NCI-H146 treated with DMSO at 0.1 percent for 48 hours (cell line): ENCODE results near the gene ARHGEF16.

Experiments
- DNase-seq: peaks from one replicate; lab custom pipeline; 2025; ENCODE audit not compliant: unreplicated experiment; lab: John Stamatoyannopoulos, UW

The ARHGEF16 gene

DNA sequence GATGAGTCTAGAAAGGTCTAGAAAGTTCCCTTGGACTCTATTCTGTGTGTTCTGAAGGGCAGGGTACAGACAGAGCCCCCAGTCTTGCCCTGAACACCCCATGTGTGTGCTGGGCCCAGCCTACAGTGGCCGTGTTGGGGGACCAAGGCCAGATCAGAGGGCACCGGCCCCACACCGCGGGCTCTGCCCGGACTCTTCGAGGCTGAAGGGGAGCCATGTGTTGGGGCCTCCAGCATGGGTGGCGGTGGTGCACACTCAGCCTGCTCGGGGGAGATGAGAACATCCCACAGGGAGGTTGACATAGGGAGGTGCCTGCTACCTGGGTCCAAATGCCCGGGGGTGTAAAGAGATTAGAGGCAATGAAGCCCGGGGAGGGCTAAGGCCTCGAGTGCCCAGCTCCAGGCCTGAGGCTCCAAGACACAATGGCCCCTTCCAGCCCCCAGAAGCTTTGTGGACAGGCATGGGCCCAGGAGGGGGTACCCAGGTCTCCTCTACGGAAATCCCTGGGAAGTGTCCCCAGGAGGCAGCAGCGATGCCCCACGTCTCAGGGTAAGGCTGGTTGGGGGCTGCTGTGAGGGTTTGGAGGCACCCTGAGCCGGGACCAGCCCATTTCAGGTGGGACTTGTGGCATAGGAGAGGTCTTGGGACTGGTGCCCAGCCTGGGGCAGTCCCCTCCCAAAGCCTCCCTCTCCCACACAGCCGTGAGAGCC lies 12.1 kb downstream of the ARHGEF16 start:
- DNase-seq, result no peak

DNA sequence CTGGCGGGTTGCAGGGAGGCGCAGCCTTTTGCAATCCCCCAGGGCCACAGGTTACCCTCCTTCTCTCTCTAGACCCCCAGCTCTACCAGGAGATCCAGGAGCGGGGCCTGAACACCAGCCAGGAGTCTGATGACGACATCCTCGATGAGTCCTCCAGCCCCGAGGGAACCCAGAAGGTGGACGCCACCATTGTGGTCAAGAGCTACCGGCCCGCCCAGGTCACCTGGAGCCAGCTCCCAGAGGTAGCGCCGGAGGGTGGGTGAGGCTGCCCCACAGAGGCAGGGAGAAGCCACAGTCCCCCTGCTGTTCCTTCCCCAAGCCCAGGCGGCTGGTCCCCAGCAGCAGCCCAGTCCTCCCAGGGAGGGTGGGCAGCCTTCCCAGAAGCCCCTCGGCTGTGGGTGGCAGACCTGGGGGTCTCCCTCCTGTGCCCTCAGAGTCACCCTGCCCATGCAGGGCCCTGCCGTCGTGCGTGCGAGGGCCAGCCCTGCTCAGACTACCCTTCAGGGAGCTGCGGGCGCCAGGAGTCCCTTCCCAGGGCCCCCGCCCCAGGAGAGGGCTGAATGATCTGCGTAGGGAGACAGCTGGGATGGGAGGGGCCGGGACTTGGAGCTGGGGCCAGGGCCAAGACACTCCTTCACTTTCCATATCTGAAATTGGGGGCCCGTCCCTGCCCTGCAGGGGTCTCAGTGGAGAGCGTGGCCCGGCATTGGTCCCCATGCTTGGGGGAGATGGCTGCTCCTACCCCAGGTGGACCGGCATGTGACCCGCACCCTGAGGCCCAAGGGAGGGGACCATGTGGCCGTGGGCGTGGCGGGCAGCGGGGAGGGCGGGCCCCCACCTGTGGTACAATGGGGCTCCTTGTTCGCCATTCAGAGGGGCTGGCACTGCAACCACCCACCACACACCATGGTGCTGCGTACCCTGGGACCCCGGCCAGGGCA lies 12.9 kb downstream of the ARHGEF16 start:
- no peak for DNase-seq

DNA sequence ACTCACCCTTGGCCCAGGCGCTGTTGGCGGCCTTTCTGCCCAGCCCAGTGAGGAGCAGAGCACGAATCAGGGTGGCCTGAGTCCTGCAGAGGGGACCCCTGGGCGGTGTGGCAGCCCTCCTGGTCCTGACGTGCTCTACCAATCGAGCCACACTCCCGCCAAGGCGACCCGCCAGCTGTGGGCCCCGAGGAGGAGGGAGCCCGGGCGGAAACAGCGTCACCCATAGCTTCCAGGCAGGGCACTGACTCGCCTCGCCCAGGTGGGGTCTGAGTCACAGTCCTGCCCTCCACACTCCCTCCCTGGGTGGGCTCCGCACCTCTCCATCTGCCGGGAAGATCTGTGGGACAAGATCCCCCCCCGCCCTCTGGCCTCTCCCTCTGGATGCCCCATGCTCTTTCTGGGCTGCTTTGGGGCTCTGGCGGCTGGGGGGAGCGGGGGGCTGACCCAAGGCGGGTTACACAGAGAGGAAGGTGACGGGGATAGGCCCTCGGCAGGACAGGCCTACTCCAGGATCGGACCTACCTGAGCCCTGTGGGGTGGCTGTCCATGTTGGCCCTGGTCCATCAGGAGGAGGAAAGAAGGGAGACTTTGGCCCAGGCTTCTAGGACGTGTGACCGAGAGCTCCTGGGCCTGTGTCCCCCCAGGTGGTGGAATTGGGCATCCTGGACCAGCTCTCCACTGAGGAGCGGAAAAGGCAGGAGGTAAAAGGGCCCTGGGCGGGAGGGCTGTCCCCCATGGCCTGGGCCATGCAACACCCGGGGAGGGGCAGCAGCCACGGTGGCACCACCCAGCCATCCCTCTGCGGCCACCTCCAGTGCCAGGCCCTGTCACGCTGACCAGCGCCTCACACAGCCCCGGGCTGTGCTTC lies 14.0 kb downstream of the ARHGEF16 start:
- DNase-seq, result no peak

DNA sequence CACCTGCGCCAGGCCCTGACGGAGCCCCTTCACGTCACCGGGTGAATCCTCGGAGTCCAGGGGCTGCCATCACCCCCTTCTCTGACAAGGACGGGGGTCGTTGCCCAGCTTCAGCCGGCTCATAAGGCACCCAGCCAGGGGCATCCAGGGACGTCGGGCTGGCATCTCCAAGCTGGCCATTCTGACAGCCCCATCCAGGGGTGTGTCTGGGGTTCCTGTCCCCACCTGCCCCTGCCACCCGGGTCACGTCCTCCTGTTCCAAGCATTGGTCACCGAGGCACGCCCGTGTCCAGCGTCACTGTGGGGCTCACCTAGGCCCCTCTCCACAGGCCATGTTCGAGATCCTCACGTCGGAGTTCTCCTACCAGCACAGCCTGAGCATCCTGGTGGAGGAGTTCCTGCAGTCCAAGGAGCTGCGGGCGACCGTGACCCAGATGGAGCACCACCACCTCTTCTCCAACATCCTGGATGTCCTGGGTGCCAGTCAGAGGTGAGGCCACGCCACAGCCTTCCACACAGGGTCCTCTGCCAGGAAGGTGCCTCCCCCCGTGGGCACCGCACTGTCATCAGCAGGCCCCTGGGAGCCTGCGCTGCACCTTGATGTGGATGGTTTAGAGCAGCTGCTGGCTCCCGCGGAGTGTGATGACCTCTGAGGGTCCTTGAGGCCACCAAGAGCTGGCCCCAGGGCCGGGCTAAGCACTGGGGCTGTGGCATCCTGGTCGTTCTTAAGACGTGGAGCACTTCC lies 14.8 kb downstream of the ARHGEF16 start:
- no peak for DNase-seq

DNA sequence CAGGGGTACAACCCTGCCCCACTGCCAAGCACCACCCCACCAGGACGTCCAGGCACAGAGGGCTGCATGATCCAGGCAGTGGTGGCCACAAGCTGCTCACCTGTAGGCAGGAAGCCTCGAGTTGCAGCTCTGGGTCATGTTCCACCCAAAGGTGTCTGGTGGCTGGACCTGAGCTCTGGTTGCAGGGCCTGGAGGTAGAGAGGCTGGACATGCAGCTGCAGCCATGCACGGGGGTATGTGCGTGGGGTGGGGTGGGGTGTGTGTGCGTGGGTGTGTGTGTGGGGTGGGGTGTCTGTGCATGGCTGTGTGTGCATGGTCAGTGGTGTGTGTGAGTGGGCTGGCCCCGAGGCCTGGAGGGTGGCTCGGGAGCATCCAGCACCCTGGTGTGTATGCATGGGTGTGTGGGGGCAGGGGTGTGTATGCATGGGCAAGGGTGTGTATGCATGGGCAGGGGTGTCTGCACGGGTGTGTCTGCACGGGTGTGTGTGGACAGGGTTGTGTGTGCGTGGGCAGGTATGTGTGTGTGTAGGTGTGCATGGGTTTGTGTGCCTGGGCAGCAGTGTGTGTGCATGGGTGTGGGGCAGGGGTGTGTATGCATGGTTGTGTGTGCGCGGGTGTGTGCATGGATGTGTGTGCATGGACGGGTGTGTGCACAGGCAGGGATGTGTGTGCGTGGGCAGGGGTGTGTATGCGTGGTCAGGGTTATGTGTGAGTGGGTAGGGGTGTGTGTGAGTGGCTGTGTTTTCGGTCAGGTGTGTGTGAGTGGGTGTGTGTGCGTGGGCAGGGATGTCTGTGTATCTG lies 15.6 kb downstream of the ARHGEF16 start:
- DNase-seq, result no peak

DNA sequence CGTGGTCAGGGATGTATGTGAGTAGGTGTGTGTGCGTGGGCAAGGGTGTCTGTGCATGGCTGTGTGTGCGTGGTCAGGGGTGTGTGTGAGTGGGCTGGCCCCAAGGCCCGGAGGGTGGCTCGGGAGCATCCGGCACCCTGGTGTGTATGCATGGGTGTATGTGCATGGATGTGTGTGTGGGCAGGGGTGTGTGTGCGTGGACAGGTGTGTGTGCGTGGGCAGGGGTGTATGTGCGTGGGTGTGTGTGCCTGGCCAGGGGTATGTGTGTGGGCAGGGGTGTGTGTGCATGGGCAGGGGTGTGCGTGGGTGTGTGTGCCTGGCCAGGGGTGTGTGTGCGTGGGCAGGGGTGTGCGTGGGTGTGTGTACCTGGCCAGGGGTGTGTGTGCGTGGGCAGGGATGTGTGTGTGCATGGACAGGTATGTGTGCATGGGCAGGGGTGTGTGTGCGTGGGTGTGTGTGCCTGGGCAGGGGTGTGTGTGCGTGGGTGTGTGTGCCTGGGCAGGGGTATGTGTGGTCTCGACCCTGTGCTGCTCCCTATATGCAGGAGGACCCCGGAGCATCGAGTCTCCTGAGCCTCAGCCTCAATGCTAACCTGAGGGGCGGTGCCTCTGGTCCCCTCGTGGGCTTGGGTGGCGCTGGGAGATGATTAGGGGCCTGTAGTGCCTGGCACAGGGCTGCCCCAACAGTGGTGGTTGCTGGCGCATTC lies 16.3 kb downstream of the ARHGEF16 start:
- no peak for DNase-seq

DNA sequence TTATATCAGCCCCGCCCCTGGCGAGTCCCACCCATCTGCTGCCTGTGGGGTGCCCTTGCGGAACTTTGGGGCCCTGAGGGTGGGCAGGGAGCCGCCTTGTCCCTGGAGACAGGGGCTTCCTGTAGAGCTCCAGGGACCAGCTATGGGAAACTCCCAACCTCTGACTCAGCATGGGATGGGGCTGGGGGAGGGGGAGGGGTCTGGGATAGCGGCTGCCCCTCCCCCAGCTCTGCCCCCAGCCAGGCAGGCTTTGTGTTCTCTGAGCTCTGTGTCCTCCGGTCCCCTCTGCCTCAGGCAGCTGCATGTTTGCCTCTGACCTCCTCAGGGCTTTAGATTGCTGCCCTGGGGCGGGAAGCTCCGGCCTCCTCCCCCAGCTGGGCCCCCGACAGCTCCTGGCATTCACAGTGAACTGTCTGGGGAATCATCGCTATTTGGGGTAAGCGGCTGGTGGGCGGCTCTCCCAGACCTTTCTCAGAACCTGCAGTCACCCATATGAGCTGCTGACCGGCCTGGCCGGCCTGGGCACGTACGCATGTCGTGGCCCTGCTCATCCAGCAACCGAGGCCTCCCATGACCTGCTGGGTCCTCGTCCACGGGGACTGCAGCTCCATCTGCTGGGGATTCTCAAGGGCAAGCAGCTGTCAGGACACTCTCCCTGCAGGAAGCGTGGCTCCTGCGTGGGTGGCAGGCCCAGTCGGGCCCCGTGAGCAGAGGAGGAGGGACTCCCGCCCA lies 17.1 kb downstream of the ARHGEF16 start:
- DNase-seq, result no peak

DNA sequence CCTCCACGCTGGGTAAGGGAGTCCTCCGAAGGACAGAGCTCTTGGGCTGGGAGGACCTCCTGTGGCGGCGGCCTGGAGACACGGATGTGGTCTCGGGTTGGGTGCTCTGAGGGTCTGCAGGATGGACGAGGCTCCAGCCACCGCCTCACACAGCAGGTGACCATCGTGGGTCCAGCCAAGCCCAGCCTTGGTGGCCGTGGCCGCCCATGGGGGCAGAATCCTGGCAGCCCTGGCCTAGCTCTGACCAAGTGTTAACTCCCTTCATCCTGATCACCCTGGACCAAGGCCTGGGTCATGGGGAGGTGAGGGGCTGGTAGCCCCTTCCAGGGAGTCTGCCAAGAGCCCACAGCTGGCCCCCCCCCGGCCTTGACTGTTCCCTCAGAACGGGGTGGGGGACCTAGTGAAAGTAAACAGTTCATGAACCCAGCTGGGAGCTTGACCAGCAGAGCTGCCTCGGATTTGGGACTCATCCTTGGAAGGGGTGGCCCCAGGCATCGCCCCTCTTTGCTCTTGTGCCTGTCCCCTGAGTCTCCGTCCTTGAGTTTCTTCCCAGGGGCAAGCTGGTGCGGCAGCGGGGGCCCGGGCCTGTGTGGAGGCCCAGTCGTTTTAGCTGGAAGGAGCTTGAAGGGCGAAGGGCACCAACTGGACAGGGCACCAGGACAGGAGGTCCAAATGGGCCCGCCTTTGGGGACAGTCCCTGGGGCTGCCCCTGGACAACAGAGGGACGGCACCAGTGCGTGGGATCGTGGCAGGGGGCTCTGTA lies 17.8 kb downstream of the ARHGEF16 start:
- no peak for DNase-seq

DNA sequence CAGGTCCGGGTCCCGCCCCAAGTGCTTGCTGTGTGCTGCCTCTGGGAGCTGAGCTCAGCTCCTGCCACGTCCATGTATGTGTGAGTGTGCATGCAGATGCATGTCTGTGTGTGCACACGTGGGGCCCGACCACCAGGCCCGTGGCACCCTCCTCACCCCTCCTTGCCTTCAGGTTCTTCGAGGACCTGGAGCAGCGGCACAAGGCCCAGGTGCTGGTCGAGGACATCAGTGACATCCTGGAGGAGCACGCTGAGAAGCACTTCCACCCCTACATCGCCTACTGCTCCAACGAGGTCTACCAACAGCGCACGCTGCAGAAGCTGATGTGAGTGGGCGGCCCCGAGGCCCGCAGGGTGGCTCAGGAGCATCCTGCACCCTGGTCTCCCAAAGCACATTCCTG lies 18.4 kb downstream of the ARHGEF16 start:
- DNase-seq, result no peak

DNA sequence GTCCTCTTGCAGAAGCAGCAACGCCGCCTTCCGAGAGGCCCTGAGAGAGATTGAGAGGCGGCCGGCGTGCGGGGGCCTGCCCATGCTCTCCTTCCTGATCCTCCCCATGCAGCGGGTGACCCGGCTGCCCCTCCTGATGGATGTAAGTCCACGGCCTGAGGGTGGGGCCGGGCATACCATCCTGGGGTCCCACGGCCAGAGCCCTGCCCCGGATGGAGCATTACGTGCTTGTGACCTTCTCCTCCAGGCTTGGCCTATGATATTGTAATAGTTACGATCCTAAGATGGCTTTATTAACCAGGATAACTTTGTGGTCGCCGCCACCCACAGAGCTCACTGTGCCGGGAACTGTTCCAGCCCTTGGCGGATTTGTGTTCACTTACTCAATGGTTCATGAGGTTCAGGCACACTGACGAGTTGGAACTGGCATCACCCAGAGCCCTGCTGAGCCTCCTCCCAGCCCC lies 18.9 kb downstream of the ARHGEF16 start:
- DNase-seq, result no peak

DNA sequence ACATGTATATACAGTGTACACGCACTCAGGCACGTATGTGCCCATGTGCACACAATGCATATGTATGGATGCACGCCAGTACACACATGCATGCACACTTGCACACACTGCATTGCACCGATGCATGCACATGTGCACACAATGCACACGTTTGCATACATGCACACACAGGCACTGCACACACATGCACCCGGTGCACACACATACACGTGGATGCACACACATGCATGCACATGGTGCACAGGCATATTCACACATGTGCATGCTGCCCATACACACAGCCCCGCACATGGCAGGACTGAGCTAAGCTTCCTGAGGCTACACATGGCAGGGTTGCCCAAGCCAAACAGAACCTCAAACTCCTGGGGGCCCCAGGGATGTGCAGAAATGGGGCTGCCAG lies 19.6 kb downstream of the ARHGEF16 start:
- DNase-seq, result no peak

DNA sequence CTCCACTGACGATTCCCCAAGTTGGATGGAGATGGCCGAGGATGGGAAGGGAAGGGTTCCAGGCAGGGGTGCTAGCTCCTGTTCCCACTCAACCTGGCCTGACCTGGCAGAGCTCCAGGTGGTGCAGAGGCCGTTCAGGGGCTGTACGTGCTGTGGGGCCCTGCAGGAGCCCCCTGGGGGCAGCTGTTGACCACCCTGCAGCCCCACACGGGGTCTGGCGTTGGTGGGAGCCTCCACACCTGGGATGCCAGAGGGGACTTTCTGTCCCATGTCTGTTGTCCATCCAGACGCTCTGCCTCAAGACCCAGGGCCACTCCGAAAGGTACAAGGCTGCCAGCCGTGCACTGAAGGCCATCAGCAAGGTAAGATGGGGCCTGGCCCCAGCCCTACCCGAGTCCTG lies 20.0 kb downstream of the ARHGEF16 start:
- no peak for DNase-seq

DNA sequence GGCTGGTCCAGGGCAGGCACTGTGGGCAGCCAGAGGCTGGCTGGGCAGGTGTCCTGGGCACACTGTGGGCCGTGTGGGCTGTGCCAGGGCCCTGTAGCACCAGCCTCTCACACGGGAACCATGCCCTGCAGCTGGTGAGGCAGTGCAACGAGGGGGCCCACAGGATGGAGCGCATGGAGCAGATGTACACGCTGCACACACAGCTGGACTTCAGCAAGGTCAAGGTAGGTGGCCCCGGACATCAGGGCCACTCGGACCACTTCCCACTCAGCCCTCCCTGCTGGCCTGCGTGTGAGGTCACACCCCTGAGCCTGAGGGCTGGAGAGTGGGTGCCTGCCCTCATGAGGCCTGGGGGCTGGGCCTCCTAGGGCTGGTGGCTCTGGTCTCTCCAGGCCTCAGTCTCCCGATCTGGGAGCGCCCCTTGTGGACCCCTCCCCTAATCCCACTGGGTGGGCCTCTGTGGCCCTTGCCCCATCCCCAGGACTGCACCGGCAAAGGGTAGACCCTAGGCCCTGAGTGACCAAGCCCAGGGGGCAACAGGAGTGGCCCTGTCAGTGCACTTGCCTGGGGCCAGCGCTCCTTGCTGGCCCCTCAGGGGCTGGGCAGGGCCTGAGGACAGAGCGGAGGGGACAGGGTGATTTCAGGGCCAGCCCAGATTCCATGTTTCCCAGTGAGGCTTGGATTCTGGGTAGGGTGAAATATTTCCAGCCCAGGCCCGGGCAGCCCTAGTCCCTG lies 21.5 kb downstream of the ARHGEF16 start:
- no peak for DNase-seq

DNA sequence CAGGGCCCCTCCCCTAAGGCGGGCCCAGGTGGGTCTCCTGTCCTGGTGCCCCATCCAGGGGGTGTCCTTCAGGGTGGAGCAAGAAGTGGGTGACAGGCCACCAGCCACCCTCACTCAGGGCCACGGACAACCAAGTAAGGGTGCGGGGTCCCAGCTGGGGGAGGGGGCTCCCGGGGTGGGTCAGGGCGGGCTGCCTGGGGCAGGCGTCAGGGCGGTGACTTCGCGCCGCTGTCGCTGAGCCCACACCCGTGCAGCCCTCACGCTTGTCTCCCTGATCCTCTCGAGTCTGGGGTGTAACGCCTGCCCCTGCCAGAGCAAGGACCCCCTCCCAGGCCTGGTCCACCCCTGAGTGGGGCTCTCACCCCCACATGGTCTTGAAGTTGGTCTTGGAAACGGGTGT lies 22.2 kb downstream of the ARHGEF16 start:
- DNase-seq, result no peak

DNA sequence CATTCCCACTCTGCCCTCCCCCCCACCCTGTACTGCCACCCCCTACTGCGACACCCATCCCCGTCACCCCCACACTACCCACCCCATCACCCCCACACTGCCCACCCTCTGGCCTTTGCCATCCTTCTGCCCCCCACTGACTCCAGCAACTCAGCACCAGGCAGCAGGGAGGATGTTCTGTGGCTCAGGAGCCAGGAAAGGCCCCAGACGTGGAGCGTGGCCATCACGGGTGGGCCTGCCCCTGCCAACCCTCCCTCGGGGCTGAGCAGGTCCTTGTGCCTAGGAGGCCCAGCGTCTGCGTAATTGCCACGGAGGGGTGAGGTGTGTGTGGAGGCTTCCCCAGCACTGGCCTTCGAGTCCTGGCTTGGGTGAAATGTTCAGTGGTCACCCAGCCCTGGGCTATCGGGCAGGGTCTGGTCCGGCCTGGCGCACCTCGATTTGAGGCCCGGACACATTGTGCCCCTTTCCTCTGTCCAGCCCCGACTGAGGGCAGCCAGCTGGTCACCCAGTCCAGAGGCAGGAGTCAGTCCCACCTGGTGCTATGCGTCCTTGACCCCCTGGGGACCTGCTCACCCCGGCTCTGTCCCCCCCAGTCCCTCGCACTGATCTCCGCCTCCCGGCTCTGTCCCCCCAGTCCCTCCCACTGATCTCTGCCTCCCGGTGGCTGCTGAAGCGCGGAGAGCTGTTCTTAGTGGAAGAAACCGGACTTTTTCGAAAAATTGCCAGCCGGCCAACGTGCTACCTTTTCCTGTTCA lies 23.0 kb downstream of the ARHGEF16 start:
- DNase-seq, result no peak

DNA sequence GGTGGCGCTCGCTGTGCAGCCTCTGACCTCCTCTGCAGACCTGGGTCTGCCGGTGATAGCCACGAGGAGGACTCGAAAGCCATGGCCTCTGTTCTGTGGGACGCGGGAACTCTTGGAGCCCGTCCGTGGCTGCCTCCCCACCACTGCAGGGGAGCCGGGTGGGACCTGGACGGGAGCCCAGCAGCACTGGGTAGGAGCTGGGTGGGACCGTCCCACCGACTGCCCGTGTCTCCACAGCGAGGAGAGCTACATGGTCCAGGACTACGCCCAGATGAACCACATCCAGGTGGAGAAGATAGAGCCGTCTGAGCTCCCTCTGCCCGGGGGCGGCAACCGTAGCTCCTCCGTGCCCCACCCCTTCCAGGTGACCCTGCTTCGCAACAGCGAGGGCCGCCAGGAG lies 23.7 kb downstream of the ARHGEF16 start:
- DNase-seq, result no peak
